Activated CD4-positive, alpha-beta T cell treated with anti-CD3 and anti-CD28 coated beads, Interleukin-2, amount 10 ng/mL, durations not matched to agents 24 days and 14 days (primary cell): ENCODE data around the gene ZNF320. TPM values are rescaled to one million over a fixed set of nuclear protein-coding genes. Genes with fewer than 3 reads are reported as not detected.
"Not testable (repeated sequence)": the region's sequence is repeated elsewhere in the genome, so short reads cannot be mapped to it uniquely, and the experiment has no call there.

Experiments
- DNase-seq: peaks from one replicate; pipeline ENCODE4 v3.0.0; 2022
- H3K27ac Mint-ChIP-seq: one replicate; pipeline ENCODE4 v1.8.0; 2022; ENCODE audit warnings: mild to moderate bottlenecking, mixed read lengths
- H3K27me3 Mint-ChIP-seq: one replicate; pipeline ENCODE4 v1.8.0; 2022; ENCODE audit warnings: mixed read lengths
- H3K36me3 Mint-ChIP-seq: one replicate; pipeline ENCODE4 v1.8.0; 2022; ENCODE audit warnings: low read depth, mild to moderate bottlenecking, mixed read lengths
- H3K4me1 Mint-ChIP-seq: one replicate; pipeline ENCODE4 v1.8.0; 2021; ENCODE audit warnings: mixed read lengths
- H3K4me3 Mint-ChIP-seq: one replicate; pipeline ENCODE4 v1.8.0; 2022; ENCODE audit warnings: mild to moderate bottlenecking, moderate library complexity, mixed read lengths
- H3K9me3 Mint-ChIP-seq: one replicate; pipeline ENCODE4 v1.8.0; 2021; ENCODE audit warnings: mixed read lengths
- intact Hi-C: fragments of 100-400 bp; cut with micrococcal nuclease; formaldehyde crosslinking; loops from one replicate; pipeline ENCODE4 v1.15.1; 2023
- total RNA-seq: library from RNA; stranded (reverse); gene quantifications from 2 replicates; pipeline ENCODE4 v1.2.3, GENCODE V29; 2022

Gene ZNF320
- total RNA-seq = 8.0 and 17.8 TPM in 2 replicates

DNA sequence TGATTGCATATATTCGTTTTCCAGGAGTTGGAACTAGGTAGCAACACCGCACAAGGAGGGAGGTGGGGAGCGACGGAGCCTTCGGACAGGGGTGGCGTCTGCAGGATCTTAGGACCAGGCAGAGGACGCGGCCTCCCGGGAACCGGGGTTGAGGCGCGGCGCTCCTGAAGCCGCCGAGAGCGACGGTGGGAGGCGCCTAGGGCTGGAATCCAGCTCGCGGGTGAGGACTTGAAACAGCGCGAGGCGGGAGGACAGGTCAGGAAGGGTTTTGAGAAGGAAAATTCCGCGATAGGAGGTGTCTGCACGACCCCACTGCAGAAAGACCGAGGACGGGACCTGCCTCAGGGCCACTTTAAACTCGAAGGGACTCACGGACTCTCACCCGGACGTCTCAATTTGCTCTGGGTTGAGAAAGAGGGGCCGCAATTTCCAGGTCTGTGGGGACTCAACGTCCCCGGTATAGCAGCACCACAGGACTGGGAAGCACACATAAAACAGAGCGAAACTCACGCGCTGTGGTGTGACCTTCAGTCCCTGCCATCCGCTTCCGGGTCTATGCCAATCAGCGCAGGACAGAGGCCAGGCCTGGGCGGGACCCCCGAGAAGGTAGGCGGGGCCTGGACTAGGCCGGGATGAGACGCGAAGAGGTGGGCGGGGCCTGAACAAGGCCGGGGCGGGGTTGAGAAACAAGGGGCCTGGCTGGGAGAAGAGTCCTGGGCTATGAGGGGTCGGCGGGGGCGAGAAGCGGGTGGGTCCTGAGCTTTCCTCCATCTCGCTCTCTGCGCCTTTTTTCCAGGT lies at the start of gene ZNF320:
Gene ZNF320 (minus strand): TSS at position 498 of the 798 bp plus-strand sequence. CDS start 7,380 bp downstream, outside the sequence.
- H3K27ac Mint-ChIP-seq = peak within 1 kb of the TSS; percentile 93
- peaks cover 7% of the 10 kb centered on the region for H3K4me1 Mint-ChIP-seq
- H3K27me3 Mint-ChIP-seq = no peaks in the 10 kb centered on the region
- intact Hi-C loops = loop anchor here (1.0 to 5.0 kb wide), 7 partner anchors 25 to 370 kb away; partner anchors contain the start of genes ZNF160, ZNF600, ZNF611 and ZNF808
- peak within 1 kb of the TSS; percentile 92 for H3K4me3 Mint-ChIP-seq
- peaks cover 18% of the 10 kb centered on the region for H3K9me3 Mint-ChIP-seq
- peak; percentile 98 for DNase-seq
- peaks cover 35% of the 10 kb centered on the region for H3K36me3 Mint-ChIP-seq

GRCh38 chr19:52946322-52947310 lies 49.2 kb upstream of the ZNF320 start:
- intact Hi-C loops = loop anchor here (10.0 kb wide), 1 partner anchor 248 kb away; the partner anchor contains the start of gene ZNF665
- H3K27me3 Mint-ChIP-seq = no peaks in the 10 kb centered on the region
- H3K9me3 Mint-ChIP-seq = peaks cover 17% of the 10 kb centered on the region
- no peak overlapping the region for H3K4me3 Mint-ChIP-seq
- H3K27ac Mint-ChIP-seq = no peak overlapping the region
- DNase-seq = no peak
- peaks cover 29% of the 10 kb centered on the region for H3K36me3 Mint-ChIP-seq
- H3K4me1 Mint-ChIP-seq = peaks cover 3% of the 10 kb centered on the region

DNA sequence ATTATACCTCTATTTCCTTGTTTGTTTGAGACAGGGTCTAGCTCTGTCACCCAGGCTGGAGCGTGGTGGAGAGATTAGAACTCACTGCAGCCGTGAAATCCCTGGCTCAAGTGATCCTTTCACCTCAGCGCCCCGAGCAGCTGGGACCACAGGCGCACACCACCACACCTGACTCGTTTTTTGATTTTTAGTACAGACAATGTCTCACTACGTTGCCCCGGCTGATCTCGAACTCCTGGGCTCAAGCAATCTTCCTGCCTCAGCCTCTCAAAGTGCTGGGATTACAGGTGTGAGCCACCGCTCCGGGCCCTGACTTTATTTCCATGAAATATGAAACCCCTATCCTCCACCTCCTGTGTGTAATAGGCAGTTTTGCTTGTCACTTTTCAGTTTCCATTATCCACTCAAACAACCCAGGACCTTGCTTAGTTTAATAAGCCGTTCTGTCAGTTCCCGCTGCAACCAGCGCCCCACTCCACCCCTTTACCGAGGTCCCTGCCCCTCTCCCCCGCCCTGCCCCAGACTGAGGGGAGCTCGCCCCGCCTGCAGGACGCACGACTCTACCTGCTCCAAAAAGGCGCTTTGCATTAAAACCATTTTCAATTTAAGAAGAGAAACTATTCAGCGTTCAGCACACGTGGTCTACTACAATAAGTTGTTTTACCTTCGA lies 48.4 kb upstream of the ZNF320 start:
- no peak overlapping the region for H3K27ac Mint-ChIP-seq
- peaks cover 11% of the 10 kb centered on the region for H3K4me1 Mint-ChIP-seq
- H3K36me3 Mint-ChIP-seq = peaks cover 24% of the 10 kb centered on the region
- DNase-seq = no peak
- intact Hi-C loops = loop anchor here (10.0 kb wide), 1 partner anchor 249 kb away; the partner anchor contains the start of gene ZNF665
- no peaks in the 10 kb centered on the region for H3K27me3 Mint-ChIP-seq
- peaks cover 13% of the 10 kb centered on the region for H3K9me3 Mint-ChIP-seq
- H3K4me3 Mint-ChIP-seq = no peak overlapping the region

- H3K27ac Mint-ChIP-seq, H3K9me3 Mint-ChIP-seq, H3K4me3 Mint-ChIP-seq, DNase-seq, H3K27me3 Mint-ChIP-seq: not testable (repeated sequence)
- Mint-ChIP-seq H3K4me1 (peaks cover 11% of the 10 kb centered on the region), H3K36me3 (peaks cover 15% of the 10 kb centered on the region)
- intact Hi-C loops = loop anchor here (5.0 to 10.0 kb wide), 3 partner anchors 157 to 250 kb away; partner anchors contain the start of genes ZNF160, ZNF611 and ZNF665
These were observed 47.5 kb upstream of the ZNF320 start for GRCh38 chr19:52944703-52945493.

DNA sequence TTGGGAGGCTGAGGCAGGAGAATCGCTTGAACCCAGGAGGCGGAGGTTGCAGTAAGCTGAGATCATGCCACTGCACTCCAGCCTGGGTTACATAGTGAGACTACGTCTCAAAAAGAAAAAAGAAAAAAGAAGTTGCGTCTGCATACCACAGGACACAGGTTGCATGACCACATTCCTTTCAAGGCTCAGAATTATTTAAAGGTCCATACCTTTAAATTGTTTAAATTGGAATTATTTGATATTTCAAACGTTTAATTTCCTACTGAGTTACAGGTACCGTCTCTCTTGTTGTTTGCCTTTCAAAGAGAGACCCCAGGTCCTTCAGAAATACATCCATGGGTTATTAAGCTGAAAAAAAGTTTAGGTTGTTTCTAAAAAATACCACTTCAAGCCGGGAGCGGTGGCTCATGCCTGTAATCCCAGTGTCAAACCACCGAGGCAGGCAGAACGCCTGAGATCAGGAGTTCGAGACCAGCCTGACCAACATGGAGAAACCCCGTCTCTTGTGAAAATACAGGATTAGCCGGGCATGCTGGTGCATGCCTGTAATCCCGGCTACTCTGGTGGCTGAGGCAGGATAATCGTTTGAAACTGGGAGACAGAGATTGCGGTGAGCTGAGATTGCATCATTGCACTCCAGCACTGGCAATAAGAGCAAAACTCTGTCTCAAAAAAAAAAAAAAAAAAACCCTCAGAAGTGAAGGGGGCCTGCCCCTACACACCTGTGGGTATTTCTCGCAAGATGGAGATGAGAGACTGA lies 46.6 kb upstream of the ZNF320 start:
- H3K27ac Mint-ChIP-seq = no peak overlapping the region
- H3K4me3 Mint-ChIP-seq = no peak overlapping the region
- H3K36me3 Mint-ChIP-seq = peaks cover 10% of the 10 kb centered on the region
- H3K27me3 Mint-ChIP-seq = no peaks in the 10 kb centered on the region
- H3K4me1 Mint-ChIP-seq = peaks cover 13% of the 10 kb centered on the region
- DNase-seq = no peak
- no peaks in the 10 kb centered on the region for H3K9me3 Mint-ChIP-seq
- intact Hi-C loops = loop anchor here (2.0 to 10.0 kb wide), 4 partner anchors 21 to 251 kb away; partner anchors contain the start of genes ZNF160, ZNF611, ZNF665 and ZNF888

DNA sequence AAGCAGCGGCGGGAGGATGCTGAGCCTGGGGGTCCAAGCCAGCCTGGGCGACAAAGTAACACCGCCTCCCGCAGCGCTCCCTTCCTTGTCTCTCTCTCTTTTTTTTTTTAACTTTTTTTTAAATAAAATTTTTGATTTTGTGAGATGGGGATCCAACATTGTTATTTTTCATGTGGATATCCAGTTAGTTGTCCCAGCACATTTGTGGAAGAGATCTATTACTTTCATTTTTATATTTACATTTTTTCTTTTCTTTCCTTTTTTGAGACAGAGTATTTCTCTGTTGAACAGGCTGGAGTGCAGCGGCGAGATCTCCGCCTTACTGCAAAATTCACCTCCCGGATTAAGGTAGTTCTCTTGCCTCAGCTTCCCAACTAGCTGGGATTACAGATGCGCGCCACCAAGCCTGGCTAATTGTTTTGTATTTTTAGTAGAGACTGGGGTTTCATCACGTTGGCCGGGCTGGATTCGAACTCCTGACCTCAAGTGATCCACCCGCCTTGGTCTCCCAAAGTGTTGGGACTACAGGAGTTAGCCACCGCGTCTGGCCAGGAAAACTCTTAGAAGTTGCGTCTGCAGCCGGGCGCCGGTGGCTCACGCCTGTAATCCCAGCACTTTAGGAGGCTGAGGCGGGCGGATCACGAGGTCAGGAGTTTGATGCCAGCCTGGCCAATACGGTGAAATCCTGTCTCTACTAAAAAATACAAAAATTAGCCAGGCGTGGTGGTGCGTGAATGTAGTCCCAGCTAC lies 45.9 kb upstream of the ZNF320 start:
- peaks cover 17% of the 10 kb centered on the region for H3K36me3 Mint-ChIP-seq
- no peaks in the 10 kb centered on the region for H3K27me3 Mint-ChIP-seq
- H3K27ac Mint-ChIP-seq = no peak overlapping the region
- H3K9me3 Mint-ChIP-seq = no peaks in the 10 kb centered on the region
- intact Hi-C loops = loop anchor here (2.0 to 10.0 kb wide), 4 partner anchors 21 to 251 kb away; partner anchors contain the start of genes ZNF160, ZNF611, ZNF665 and ZNF888
- no peak for DNase-seq
- H3K4me1 Mint-ChIP-seq = peaks cover 19% of the 10 kb centered on the region
- peak overlapping the region; percentile 90 for H3K4me3 Mint-ChIP-seq

- no peaks in the 10 kb centered on the region for H3K27me3 Mint-ChIP-seq
- H3K36me3 Mint-ChIP-seq = peaks cover 19% of the 10 kb centered on the region
- intact Hi-C loops = loop anchor here (1.0 to 10.0 kb wide), 5 partner anchors 20 to 252 kb away; partner anchors contain the start of genes ZNF160, ZNF611, ZNF665 and ZNF816
These were observed 45.1 kb upstream of the ZNF320 start for GRCh38 chr19:52942386-52943133.

GRCh38 chr19:52941941-52942385 lies 44.5 kb upstream of the ZNF320 start:
- H3K27ac Mint-ChIP-seq = peak overlapping the region; percentile 88
- H3K4me1 Mint-ChIP-seq = peaks cover 19% of the 10 kb centered on the region
- no peaks in the 10 kb centered on the region for H3K27me3 Mint-ChIP-seq
- DNase-seq = peak; percentile 77
- H3K9me3 Mint-ChIP-seq = no peaks in the 10 kb centered on the region
- H3K4me3 Mint-ChIP-seq = peak overlapping the region; percentile 90
- intact Hi-C loops = loop anchor here (1.0 to 10.0 kb wide), 5 partner anchors 19 to 253 kb away; partner anchors contain the start of genes ZNF160, ZNF611, ZNF665 and ZNF816
- peaks cover 25% of the 10 kb centered on the region for H3K36me3 Mint-ChIP-seq

More at GRCh38 chr19:52942386-52943133, 45.1 kb upstream of the ZNF320 start:
- Mint-ChIP-seq H3K27ac (peak overlapping the region; percentile 88), H3K4me3 (peak overlapping the region; percentile 90), H3K4me1 (peaks cover 19% of the 10 kb centered on the region), H3K9me3 (no peaks in the 10 kb centered on the region)
- DNase-seq = peak; percentile 99

DNA sequence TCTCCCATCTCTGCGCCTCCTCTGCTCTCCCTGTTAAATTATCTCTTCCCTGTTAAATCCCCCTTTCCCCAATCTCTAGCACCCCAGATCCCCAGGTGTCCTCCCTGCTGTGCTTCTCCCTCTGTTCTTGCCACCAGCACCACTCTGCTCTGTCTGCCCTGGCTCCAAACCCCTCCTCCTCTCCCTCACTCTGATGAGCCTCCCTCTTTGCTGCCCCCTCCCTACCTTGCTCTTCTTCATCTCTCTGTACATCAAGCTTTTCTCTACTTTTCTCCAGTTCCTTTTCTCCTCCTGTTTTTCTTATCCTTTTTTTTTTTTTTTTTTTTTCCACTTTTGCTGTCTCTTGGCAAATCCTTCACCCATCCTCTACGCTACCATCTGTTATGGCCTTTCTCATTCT lies 44.1 kb upstream of the ZNF320 start:
- not testable (repeated sequence) for DNase-seq, H3K9me3 Mint-ChIP-seq, H3K27me3 Mint-ChIP-seq
- Mint-ChIP-seq H3K4me3 (peak overlapping the region; percentile 90), H3K36me3 (peaks cover 29% of the 10 kb centered on the region), H3K27ac (peak overlapping the region; percentile 88), H3K4me1 (peaks cover 19% of the 10 kb centered on the region)
- intact Hi-C loops = loop anchor here (5.0 to 10.0 kb wide), 3 partner anchors 161 to 253 kb away; partner anchors contain the start of genes ZNF160, ZNF611 and ZNF665

DNA sequence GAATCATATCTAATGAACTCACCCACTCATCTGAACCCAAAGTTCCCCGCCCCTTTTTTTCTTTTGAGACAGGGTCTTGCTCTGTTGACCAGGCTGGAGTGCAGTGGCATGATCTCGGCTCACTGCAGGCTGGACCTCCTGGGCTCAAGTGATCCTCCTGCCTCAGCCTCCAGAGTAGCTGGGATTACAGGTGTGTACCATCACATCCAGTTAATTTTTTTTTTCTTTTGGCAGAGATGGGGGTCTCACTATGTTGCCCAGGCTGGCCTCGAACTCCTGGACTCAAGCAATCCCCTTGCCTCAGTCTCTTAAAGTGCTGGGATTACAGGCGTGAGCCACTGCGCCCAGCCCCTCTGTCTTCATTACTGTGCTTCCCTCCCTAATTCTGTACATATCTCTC lies 43.5 kb upstream of the ZNF320 start:
- H3K4me3 Mint-ChIP-seq = peak overlapping the region; percentile 90
- peaks cover 21% of the 10 kb centered on the region for H3K4me1 Mint-ChIP-seq
- H3K36me3 Mint-ChIP-seq = peaks cover 33% of the 10 kb centered on the region
- DNase-seq, H3K27me3 Mint-ChIP-seq, H3K9me3 Mint-ChIP-seq: not testable (repeated sequence)
- intact Hi-C loops = loop anchor here (5.0 to 10.0 kb wide), 3 partner anchors 161 to 254 kb away; partner anchors contain the start of genes ZNF160, ZNF611 and ZNF665
- H3K27ac Mint-ChIP-seq = peak overlapping the region; percentile 23
